B cell (primary cell): ENCODE data around the gene TEPSIN. TPM values are rescaled to one million over a fixed set of nuclear protein-coding genes. Genes with fewer than 3 reads are reported as not detected.

ENCODE experiments used
- ATAC-seq: fragments of 200-7000 bp; cut with Tn5 transposase; one replicate; pipeline ENCODE4 v1.10.0; 2021; ENCODE audit warnings: low read depth, mild to moderate bottlenecking, moderate number of reproducible peaks, moderate library complexity
- CTCF ChIA-PET: fragments of 350-600 bp; sonication (Branson Sonifier 250); formaldehyde crosslinking; loops from one replicate; lab custom pipeline; 2021; ENCODE audit warnings: antibody characterized with exemption, inconsistent platforms; lab: Charles Lee
- POLR2A ChIA-PET: fragments of 350-600 bp; sonication (Branson Sonifier 250); formaldehyde crosslinking; loops from one replicate; lab custom pipeline; 2021; ENCODE audit warnings: antibody characterized with exemption; lab: Charles Lee
- DNase-seq: peaks from one replicate; pipeline ENCODE4 v3.0.0; 2013
- H2AFZ ChIP-seq: 2 replicates; pipeline ENCODE4 v1.6.1; 2012; ENCODE audit warnings: mild to moderate bottlenecking, low read depth, low read length; ENCODE audit not compliant: insufficient read depth, poor library complexity, severe bottlenecking
- H3K27ac ChIP-seq, 2 donors: 1 replicate in 1 of 2; 2 replicates in 1 of 2; pipeline ENCODE4 v1.5.1; 2012 to 2013; ENCODE audit warnings: low read length in 2 of 2, mild to moderate bottlenecking in 2 of 2, moderate library complexity in 1 of 2
- H3K27me3 ChIP-seq, 4 experiments: fragments of 200-600 bp in 1 of 4; sonication (generic) in 1 of 4; replicated peaks in 1 of 4; 1 replicate in 2 of 4; 2 replicates in 2 of 4; pipeline versions ENCODE4 v1.6.1 to v1.7.0; 2013 to 2016; ENCODE audit warnings: low read length in 3 of 4, mild to moderate bottlenecking in 2 of 4, mixed read lengths in 1 of 4, moderate library complexity in 1 of 4; ENCODE audit not compliant: insufficient read depth in 4 of 4, control insufficient read depth in 3 of 4; ENCODE audit errors: control extremely low read depth in 1 of 4
- H3K36me3 ChIP-seq, 2 experiments: replicated peaks in 1 of 2; 1 replicate in 1 of 2; 2 replicates in 1 of 2; pipeline versions ENCODE4 v1.6.1 to v1.7.1; 2013; ENCODE audit warnings: low read length in 1 of 2; ENCODE audit not compliant: insufficient read depth in 2 of 2, control insufficient read depth in 1 of 2; ENCODE audit errors: control extremely low read depth in 1 of 2, extremely low read depth in 1 of 2
- H3K4me1 ChIP-seq, 2 donors: fragments of 200-600 bp in 1 of 2; sonication (generic) in 1 of 2; 1 replicate in 1 of 2; 2 replicates in 1 of 2; pipeline versions ENCODE4 v1.5.1 to v1.6.1; 2013 to 2017; ENCODE audit warnings: low read length in 2 of 2; ENCODE audit not compliant: control insufficient read depth in 2 of 2, insufficient read depth in 2 of 2
- H3K4me2 ChIP-seq: replicated peaks from 2 replicates; pipeline ENCODE3; 2012; ENCODE audit warnings: mild to moderate bottlenecking, low read depth, low read length; ENCODE audit not compliant: poor library complexity, severe bottlenecking
- H3K4me3 ChIP-seq, 5 experiments: fragments of 200-600 bp in 1 of 5; sonication (generic) in 1 of 5; 1 replicate in 3 of 5; 2 replicates in 2 of 5; pipeline versions ENCODE4 v1.5.1 to v1.7.0; 2011 to 2016; ENCODE audit warnings: low read length in 4 of 5, mild to moderate bottlenecking in 4 of 5, low read depth in 2 of 5, control low read depth in 1 of 5, moderate library complexity in 1 of 5; ENCODE audit not compliant: insufficient read depth in 1 of 5; ENCODE audit errors: control extremely low read depth in 1 of 5, extremely low read depth in 1 of 5
- H3K79me2 ChIP-seq: fragments of 200-600 bp; sonication (generic); one replicate; pipeline ENCODE4 v1.6.0; 2016; ENCODE audit warnings: low read length; ENCODE audit not compliant: control insufficient read depth, insufficient read depth
- H3K9ac ChIP-seq: fragments of 200-600 bp; sonication (generic); 2 replicates; pipeline ENCODE4 v1.6.1; 2017; ENCODE audit warnings: mild to moderate bottlenecking, low read length, moderate library complexity
- H3K9me3 ChIP-seq, 3 donors: one replicate each; pipeline versions ENCODE4 v1.6.1 to v1.7.1; 2013; ENCODE audit warnings: low read length in 2 of 3; ENCODE audit not compliant: control insufficient read depth in 2 of 3, insufficient read depth in 1 of 3; ENCODE audit errors: control extremely low read depth in 1 of 3
- H4K20me1 ChIP-seq: 2 replicates; pipeline ENCODE4 v1.6.0; 2012; ENCODE audit warnings: mild to moderate bottlenecking, low read length; ENCODE audit not compliant: insufficient read depth, control insufficient read depth, poor library complexity, severe bottlenecking
- H3K27ac Mint-ChIP-seq: one replicate; pipeline ENCODE4 v1.8.0; 2021; ENCODE audit warnings: mixed read lengths
- H3K27me3 Mint-ChIP-seq: one replicate; pipeline ENCODE4 v1.8.0; 2021; ENCODE audit warnings: mixed read lengths
- H3K4me1 Mint-ChIP-seq: one replicate; pipeline ENCODE4 v1.8.0; 2021; ENCODE audit warnings: mixed read lengths
- H3K4me3 Mint-ChIP-seq: one replicate; pipeline ENCODE4 v1.8.0; 2021; ENCODE audit warnings: mixed read lengths
- H3K9me3 Mint-ChIP-seq: one replicate; pipeline ENCODE4 v1.8.0; 2022; ENCODE audit warnings: mixed read lengths; ENCODE audit not compliant: insufficient read depth
- EZH2 ChIP-seq: IDR thresholded peaks from 2 replicates; pipeline ENCODE4 v1.6.1; 2012; ENCODE audit warnings: borderline replicate concordance, low read depth, mild to moderate bottlenecking, moderate library complexity, low read length; ENCODE audit not compliant: insufficient read depth, poor library complexity, severe bottlenecking
- WGBS: methylation state at CpG from one replicate; pipeline ENCODE4 v1.1.5; 2013; ENCODE audit warnings: missing lambda C conversion rate; ENCODE audit not compliant: insufficient coverage; 5-methylcytosine and 5-hydroxymethylcytosine counted together
- intact Hi-C: fragments of 100-400 bp; cut with micrococcal nuclease; formaldehyde crosslinking; loops from one replicate; pipeline ENCODE4 v1.10.0; 2022
- polyA plus RNA-seq: library from polyadenylated mRNA; depleted of rRNA; stranded (reverse); fragments of >200 nt; gene quantifications from 2 replicates; pipeline ENCODE4 v1.2.3, GENCODE V29; 2012
- total RNA-seq, 2 donors: library from RNA; stranded (reverse); fragments of 120-200 nt in 1 of 2; gene quantifications; 1 replicate in 1 of 2; 2 replicates in 1 of 2; pipeline versions ENCODE4 v1.2.3 to v1.2.4, GENCODE V29; 2013 to 2022
- TF ChIP-seq, protein P1 (sequence below): fragments of 200-600 bp; IDR thresholded peaks from one replicate; pipeline ENCODE4 v1.8.0; 2022; ENCODE audit warnings: antibody characterized with exemption, mild to moderate bottlenecking

The TEPSIN gene
- total and polyA plus RNA-seq, 2 donors (not counting 1 experiment from before 2014, with no cell fraction given), result 180 to 273 TPM

DNA sequence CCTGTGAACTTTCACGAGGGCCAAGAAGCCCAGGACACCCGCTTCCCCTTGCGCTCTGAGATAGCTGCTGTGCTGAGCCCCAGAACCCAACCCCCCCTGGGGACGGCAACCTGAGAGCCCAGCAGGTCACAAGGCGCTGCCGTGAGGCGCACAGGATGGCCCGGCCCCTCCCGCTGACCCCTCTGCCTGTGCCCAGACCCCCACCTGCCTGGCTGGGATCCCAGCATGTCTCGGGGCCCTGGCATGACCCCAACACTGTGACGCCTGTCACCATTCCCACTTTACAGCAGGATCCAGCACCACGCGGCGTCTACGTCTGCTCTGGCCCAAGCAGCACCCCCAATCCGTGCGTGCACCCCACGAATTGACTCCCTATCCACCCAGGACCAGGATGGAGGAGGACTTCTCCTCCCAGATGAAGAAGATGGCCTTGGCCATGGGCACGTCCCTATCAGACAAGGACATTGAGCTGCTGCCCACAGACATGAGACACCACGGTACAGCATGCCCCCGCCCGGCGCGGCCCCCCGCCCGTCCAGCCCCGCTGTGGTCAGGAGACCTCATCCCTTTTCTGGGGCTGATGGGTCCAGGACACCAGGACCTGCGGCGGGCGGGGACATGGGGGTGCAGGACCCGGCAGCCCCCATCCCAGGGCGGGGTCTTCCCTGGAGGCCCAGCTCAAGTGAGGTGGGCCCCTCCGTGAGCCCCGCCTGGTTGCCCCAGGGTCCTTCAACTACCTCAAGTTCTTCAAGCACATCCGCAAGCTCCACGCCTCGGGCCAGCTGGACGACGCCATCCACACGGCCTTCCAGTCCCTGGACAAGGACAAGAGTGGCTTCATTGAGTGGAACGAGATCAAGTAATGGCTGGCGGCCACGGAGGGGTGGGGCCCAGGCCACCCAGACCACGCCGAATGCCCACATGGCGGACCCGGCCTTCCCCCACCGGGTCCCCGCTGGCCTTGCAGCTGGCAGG lies 57.7 kb downstream of the TEPSIN start:
- TF ChIP-seq, protein P1, sequence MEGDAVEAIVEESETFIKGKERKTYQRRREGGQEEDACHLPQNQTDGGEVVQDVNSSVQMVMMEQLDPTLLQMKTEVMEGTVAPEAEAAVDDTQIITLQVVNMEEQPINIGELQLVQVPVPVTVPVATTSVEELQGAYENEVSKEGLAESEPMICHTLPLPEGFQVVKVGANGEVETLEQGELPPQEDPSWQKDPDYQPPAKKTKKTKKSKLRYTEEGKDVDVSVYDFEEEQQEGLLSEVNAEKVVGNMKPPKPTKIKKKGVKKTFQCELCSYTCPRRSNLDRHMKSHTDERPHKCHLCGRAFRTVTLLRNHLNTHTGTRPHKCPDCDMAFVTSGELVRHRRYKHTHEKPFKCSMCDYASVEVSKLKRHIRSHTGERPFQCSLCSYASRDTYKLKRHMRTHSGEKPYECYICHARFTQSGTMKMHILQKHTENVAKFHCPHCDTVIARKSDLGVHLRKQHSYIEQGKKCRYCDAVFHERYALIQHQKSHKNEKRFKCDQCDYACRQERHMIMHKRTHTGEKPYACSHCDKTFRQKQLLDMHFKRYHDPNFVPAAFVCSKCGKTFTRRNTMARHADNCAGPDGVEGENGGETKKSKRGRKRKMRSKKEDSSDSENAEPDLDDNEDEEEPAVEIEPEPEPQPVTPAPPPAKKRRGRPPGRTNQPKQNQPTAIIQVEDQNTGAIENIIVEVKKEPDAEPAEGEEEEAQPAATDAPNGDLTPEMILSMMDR, result no peak
- TF ChIP-seq EZH2, result no peak
- Histone ChIP-seq H3K9ac (no peak overlapping the region), H3K79me2 (no peaks in the 10 kb centered on the region), H3K4me2 (no peak overlapping the region), H3K4me3 (no peak overlapping the region), H3K27me3 (peaks cover 0 to 7% (median 0%) of the 10 kb centered on the region in 4 experiments), H2AFZ (no peak overlapping the region), H4K20me1 (no peaks in the 10 kb centered on the region), H3K27ac (no peak overlapping the region), H3K4me1 (no peaks in the 10 kb centered on the region), H3K36me3 (no peaks in the 10 kb centered on the region), H3K9me3 (peaks cover 0 to 2% (median 0%) of the 10 kb centered on the region in 3 donors)
- POLR2A ChIA-PET, result no interaction called here
- Mint-ChIP-seq H3K27me3 (peaks cover 6% of the 10 kb centered on the region), H3K4me1 (no peaks in the 10 kb centered on the region), H3K4me3 (no peak overlapping the region), H3K27ac (no peak overlapping the region), H3K9me3 (no peaks in the 10 kb centered on the region)
- DNase-seq, result no peak
- no peak for ATAC-seq
- intact Hi-C loops, result no loop called here
- CTCF ChIA-PET, result interaction anchor here (0.6 kb wide), 1 partner anchor 260 kb away, joined by 4 read pairs; no protein-coding TSS in a partner anchor
- 96% methylated on average over 48 of the region's 49 CpGs for WGBS

DNA sequence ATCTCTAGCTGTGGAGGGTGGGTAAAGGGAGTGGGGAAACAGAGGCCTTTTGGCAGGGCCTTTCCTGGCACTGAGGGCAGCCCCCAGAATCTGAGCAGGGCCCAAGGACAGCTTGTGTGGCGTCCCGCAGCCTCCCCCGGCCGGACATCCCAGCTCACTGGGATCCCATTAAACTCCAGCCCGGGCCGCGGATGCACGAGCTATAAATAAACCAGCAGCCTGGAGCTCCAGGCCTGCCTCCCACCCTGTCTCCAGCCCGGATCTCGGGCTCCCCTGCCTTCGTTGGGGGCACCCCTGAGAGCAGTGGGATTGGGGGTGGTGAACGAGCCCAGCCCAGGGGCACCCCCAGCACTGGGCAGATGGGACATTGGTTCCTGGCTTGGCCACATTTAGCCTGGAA lies 59.0 kb downstream of the TEPSIN start:
- ChIA-PET POLR2A (no interaction called here), CTCF (no interaction called here)
- no peaks in the 10 kb centered on the region for H3K4me1 ChIP-seq
- H3K79me2 ChIP-seq, result no peaks in the 10 kb centered on the region
- intact Hi-C loops, result no loop called here
- no peak overlapping the region for H3K9ac ChIP-seq
- peaks cover 7% of the 10 kb centered on the region for H3K9me3 Mint-ChIP-seq
- H3K27ac ChIP-seq, result no peak overlapping the region
- H3K27ac Mint-ChIP-seq, result no peak overlapping the region
- WGBS, result 84% methylated on average over 11 of the region's 12 CpGs
- H3K4me1 Mint-ChIP-seq, result no peaks in the 10 kb centered on the region
- peaks cover 6% of the 10 kb centered on the region for H3K27me3 Mint-ChIP-seq
- no peak overlapping the region for H3K4me3 Mint-ChIP-seq
- H3K4me3 ChIP-seq, result no peak overlapping the region
- ATAC-seq (no peak), DNase-seq (no peak)
- no peaks in the 10 kb centered on the region for H3K36me3 ChIP-seq
- H3K9me3 ChIP-seq, result peaks cover 0 to 2% (median 0%) of the 10 kb centered on the region in 3 donors
- no peak overlapping the region for H3K4me2 ChIP-seq
- H2AFZ ChIP-seq, result no peak overlapping the region
- H3K27me3 ChIP-seq, result peaks cover 0 to 7% (median 0%) of the 10 kb centered on the region in 4 experiments
- no peaks in the 10 kb centered on the region for H4K20me1 ChIP-seq
- TF ChIP-seq EZH2, result no peak
- TF ChIP-seq, protein P1, result no peak
